Measurements from ENCODE around the gene TDRD5.

- TF ChIP-seq POLR2A (IDR thresholded peaks at IDR 0.05) (no peak), CTCF (IDR thresholded peaks at IDR 0.05) (no peak)
Observed at GRCh38 chr1:179576509-179576908, 15.1 kb upstream of the TDRD5 start.
